A204.1 (cell line): ENCODE results near the gene AEBP2.
"Not testable (repeated sequence)": the region's sequence is repeated elsewhere in the genome, so short reads cannot be mapped to it uniquely, and the experiment has no call there.

Source experiments
- FAIRE-seq: peaks from 2 replicates; lab custom pipeline; 2012; peaks lifted over from hg19 to GRCh38; lab: Jason Lieb, UNC

The AEBP2 gene, protein sequence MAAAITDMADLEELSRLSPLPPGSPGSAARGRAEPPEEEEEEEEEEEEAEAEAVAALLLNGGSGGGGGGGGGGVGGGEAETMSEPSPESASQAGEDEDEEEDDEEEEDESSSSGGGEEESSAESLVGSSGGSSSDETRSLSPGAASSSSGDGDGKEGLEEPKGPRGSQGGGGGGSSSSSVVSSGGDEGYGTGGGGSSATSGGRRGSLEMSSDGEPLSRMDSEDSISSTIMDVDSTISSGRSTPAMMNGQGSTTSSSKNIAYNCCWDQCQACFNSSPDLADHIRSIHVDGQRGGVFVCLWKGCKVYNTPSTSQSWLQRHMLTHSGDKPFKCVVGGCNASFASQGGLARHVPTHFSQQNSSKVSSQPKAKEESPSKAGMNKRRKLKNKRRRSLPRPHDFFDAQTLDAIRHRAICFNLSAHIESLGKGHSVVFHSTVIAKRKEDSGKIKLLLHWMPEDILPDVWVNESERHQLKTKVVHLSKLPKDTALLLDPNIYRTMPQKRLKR

DNA sequence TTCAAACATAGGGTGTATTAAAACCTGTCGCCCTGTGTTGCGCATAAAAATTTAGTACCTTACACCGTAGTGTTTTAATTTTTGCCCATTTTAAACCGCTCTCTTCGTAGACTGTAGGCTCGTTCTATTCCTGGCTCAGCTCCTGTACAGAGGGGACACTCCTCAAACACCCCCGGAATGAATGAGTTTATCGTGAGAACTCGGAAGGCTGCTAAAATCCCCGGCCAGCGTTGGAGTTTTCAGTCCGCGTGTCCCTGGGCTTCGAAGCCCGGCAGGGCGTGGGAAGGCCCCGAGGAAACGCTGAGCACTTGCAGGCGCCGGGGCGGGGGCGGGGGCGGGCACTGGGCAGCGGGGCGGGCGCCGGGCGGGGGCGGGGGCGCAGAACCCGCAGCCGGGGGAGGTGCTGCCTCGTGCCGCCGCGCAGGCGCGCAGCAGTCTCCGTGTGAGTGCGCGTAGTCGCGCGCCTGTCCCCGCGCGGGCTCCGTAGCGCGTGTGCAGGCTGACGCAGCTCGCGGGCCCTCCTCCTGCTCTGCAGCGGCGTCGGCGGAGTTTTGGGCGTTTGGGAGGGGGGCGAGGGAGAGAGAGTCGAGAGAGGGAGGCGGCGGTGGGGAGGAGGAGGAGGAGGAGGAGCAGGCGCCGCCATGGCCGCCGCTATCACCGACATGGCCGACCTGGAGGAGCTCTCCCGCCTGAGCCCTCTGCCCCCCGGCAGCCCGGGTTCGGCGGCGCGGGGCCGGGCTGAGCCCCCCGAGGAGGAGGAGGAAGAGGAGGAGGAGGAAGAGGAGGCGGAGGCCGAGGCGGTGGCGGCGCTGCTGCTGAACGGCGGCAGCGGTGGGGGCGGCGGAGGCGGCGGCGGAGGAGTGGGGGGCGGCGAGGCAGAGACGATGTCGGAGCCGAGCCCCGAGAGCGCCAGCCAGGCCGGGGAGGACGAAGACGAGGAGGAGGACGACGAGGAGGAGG is at the start of gene AEBP2:
AEBP2 (plus strand) TSS at position 434 of the 960 bp plus-strand sequence; CDS start at position 642, 208 bp downstream.
- FAIRE-seq: no peak

DNA sequence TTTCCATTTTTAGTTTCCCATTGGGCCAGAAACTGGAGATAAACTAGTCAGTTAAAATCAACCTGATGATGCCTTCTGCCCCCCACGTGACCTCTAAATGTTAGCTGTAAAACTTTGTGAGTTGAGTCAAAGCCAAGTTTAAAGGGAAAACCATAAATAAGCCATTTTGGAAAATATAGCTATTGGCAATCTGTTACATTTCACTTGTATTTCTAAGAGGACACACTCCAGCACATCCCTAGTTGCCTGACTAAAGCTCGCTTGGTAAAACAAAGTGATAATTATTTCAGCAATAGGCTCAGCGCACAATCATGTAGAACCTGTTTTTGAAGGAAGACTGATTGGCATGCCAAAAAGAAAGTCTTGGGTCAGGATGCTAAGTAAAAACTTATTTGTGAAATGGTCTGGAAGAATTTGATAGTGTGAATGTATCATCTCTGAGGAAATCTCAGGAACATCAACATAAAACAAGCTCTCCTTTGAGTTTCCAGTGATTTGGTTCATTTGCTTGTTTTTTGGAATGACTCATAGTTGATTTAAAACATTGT is 49.2 kb upstream of the AEBP2 start:
- no peak for FAIRE-seq

DNA sequence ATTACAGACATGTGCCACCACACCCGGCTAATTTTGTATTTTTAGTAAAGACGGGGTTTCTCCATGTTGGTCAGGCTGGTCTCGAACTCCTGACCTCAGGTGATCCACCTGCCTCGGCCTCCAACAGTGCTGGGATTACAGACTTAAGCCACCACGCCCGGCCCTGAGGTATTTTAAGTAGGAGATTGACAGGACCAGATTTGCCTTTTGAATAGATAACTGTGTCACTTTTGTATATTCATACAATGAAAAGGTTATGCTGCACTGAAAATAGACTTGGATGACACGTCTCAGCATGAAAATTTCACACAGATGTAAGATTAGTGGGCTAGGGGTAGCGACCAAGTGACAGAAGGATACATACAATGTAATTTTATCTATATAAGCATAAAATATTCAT is 46.6 kb upstream of the AEBP2 start:
- FAIRE-seq: not testable (repeated sequence)

DNA sequence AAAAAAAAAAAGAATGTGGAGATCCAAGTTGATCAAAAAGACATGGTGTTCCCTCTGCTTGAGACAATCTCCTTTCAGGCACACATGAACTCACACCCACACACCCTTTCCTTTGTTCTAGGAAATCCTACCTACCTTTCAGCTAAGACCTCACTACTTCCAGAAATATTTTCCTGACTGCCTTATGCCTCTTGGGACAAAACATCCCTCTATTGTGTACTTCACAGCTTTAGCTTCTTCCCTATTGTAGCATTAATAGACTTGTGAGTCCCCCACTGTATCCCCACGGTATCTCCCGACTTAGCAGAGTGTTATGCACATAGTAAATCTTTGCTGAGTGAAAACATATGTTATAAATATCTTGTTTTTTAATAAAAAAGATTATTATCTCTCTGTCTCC is 44.9 kb upstream of the AEBP2 start:
- FAIRE-seq: no peak

DNA sequence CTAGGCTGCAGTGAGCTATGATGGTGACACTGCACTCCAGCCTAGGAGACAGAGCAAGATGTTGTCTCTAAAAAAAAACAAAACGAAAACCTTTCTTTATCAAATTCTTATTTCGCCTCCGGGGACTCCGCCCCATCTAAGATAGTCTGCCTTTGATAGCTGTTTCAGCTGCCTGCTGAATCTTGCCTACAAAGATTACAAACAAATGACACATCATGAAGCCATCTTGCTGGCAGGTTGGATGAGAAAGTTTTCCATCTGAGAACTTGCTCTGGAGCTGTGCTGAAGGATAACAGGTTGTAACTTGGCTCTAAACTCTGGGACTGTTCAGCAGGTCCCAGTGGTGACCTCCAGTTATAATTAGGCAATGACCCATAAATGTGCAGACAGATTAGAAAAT is 41.8 kb upstream of the AEBP2 start:
- FAIRE-seq: no peak

DNA sequence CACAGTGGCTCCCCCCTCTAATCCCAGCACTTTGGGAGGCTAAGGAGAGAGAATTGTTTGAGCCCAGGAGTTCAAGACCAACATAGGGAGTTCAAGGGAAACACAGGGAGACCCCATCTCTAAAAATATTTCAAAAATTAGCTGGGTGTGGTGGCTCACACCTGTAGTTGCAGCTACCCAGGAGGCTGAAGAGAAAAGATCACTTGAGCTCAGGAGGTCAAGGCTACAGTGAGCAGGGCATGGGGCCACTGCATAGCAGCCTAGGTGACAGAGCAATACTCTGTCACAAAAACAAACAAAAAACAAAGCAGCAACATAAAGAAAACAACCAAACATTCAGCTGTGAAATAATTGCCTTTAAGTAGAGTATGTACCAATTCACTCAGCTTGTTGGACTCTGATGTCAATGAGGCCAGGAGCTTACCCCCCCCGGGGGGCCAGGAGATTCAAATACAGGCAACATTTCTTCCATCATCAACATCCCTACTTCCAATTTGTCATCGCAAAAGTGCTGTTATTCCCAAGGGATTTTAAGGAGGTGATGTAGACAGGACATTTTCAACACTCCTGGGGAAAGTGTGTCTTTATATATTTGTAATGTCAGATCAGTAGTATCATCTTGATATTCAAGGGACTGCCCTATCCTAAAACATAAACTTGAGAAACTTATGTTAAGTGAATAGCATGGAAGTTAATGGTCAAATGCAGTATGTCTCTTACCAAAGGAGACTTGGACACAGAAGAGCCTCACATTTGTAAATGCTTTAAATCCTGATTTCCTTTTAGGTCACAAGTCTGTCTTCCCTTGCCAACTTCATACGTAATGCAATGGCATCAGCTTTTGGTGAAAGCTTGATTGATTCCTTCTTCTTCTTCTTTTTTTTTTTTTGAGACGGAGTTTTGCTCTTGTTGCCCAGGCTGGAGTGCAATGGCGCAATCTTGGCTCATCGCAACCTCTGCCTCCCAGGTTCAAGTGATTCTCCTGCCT is 40.6 kb upstream of the AEBP2 start:
- FAIRE-seq: no peak

DNA sequence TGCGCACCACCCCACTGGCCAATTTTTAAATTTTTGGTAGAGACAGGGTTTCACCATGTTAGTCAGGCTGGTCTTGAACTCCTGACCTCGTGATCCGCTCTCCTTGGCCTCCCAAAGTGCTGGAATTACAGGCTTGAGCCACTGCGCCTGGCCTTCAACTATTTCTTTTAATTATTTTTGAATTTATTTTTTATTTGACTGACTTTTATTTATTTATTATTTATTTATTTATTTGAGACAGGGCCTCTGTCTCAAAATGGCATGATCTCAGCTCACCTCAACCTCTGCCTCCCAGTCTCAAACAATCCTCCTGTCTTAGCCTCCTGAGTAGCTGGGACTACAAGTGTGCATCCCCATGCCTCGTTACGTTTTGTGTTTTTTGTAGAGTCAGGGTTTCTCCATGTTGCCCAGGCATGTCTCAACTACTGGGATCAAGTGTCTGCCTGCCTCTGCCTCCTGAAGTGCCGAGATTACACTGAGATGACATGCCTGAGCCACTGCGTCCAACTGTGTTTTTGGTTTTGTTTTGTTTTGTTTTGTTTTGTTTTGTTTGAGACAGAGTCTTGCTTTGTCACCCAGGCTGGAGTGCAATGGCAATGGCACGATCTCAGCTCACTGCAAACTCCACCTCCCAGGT is 38.5 kb upstream of the AEBP2 start:
- FAIRE-seq: not testable (repeated sequence)

DNA sequence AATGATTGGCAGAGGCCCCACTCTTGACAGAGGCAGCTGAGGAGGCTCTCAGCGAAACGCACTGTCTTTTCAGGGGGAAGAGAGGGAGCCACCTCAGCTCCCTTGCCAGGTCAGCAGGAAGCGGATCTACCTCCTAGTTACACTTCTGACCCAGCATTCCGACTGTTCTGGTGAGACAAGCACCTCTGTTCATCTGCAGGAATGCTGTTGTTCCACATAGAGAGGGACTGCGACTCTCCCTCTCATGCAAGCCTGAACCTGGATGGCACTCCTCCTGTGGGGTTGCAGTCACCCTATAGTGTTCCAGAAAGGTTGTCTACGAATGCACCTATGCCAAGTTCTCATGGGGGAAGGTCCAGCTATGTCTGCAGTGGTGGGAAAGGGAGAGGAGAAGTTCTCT is 37.1 kb upstream of the AEBP2 start:
- no peak for FAIRE-seq

DNA sequence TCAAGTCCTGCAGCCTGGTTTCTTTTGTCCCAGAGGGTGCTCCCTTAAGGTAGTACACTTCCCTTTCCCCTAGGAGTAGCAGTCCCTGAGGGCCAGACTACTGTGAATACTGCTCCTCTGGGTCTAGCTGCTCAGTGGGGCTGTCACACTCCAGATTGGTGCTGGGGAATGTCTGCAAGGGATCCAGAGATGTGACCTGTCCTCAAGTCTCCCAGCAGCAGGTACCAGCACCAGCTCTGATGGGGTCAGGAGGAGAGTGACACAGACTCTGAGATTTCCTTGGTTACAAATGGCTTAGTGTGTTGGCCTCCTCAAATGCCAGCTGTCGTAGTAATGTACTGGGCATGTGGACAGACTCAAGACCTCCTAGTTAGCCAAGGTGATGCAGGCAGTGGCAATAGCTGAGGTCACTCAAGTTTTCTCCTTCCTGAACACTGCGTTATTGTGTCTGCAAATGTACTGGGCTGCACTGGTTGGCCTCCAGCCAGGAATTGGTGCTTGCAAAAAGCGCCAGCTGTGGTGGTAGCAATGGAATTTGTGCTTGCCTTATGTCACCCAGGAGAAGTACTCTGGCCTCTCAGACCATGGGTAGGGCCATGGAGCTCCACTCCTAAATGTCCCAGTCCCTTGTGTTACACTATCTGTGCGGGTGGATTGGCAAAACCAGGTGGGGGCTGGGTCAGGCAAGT is 36.4 kb upstream of the AEBP2 start:
- no peak for FAIRE-seq

DNA sequence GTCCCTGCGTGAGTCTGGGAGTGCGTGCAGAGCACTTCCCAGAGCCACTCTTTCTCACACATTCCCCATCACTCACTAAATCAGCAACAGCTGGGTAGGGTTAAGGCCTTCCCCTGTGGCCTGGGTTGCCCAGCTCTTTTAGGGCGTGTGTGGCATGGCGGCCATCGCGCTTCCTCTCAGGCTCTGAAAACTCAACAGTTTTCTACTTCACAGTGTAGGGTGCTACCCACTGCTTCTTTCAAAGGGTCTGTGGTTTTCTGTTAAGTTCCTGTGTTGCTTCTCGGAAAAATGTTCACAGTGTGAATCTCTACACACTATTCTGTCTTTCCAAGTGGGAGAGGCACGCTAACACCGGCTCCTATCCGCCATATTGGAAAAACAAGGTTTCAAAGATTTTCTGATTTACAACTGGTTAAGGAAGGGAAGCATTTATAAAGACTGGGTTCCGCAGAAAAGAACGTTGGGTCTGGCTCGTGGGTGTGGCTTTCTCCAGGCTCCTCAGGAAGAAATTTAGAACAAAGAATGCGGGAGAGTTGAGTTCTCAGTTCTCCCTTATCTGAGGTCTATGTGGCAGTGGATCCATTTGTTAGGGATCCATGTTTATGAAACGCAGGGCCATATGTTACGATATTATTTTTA is 34.9 kb upstream of the AEBP2 start:
- no peak for FAIRE-seq

DNA sequence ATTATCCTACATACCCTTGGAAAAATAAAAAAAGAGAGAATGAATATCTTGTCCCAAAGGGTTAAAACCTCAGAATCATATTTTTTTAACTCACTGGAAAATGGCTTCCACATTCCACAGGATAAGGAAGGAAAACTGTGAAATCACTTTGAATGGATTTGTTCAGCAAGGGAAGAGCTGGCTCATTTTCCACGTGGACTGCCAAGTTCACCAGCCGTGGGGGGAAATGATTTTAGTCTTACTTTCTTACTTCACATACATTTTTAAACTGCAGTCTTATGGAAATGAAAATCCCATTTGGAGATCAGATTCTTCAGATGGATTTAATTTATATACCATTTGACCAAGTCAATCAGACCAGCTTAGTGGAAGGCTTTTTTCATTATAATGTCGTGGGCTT is 29.9 kb upstream of the AEBP2 start:
- no peak for FAIRE-seq

DNA sequence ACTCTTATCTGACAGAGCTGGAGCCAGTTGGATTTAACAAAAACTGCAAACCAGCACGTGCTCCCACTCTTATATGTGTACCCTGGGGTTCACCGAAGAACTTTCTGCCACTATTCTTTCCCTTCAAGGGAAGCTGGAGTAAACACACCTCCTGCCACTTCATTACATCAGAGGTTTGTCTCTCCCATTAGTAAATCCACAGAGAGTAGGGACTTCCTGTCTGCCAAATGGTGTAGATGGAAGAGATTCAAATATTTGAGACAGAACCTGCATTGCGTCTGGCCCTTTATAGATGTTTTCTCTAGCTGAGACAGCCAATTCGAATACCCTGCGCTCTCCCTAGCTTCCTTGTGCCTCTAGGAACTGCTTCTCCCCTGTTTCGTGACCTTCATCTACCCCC is 29.1 kb upstream of the AEBP2 start:
- FAIRE-seq: no peak

DNA sequence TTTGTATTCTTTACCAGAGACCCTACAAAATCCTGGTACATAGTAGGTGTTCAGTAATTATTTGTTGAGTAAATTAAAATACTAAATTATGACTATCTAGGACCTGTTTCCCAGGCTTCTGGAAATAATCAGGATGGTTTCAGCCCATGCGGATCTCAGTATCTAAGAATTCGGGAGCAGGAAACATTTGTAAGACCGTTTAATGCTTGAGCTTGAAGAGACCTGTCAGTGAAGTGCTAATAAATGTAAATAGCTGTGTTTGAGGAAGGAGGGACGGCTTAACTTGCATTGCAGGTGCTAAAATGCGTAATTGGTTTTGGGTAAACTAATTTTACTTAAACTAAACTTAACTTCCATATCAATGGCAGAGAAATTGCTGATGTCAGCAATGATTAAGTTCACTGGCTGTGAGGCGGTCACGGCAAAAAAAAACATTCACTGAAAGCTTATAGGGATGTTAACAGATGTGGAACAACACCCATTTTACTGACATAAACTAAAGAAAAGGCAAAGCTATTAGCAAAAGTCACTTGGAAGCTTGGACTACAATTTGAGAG is 28.6 kb upstream of the AEBP2 start:
- FAIRE-seq: no peak

DNA sequence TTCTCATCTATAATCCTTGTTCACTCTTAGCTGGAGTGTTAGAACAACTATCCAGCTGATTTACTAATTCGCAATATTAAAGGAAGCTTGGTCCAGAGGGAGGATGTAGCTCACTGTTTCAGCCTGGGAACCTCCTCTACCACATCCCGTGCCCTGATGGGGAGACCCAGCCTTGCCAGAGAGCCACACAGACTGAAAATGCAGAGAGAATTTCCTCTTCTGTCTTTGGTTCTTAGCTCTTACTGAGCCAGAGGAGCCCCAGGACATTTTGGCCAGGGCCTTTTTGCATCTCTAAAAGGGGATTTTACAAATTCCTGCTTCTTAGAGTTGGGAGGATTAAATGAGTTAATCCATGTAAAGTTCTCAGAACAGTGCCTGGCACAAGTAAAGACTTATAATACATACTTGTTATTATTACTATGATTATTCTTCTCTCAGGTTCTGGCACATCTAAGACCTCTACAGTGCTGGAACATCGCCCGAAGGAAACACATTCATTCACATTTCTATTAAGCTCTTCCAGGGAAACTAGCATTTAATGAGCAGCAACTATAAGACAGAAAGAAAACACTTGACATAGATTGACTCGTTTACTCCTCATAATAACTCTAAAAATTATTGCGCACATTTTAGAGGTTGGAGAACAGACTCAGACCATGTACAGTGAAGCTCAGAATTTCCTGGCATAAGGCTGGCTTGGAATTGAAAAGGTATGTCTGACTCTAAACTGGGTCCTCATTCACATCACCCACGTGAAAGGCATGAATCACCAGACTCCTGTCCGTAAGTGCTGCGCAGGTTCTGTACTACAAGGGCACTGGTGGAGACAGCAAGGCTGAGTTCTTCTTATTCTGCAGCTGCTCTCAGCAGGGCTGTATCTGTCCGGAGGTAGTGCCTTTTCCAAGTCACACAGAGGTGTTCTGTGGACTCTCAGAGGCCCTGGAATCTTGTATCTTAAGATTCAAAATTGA is 27.8 kb upstream of the AEBP2 start:
- no peak for FAIRE-seq

DNA sequence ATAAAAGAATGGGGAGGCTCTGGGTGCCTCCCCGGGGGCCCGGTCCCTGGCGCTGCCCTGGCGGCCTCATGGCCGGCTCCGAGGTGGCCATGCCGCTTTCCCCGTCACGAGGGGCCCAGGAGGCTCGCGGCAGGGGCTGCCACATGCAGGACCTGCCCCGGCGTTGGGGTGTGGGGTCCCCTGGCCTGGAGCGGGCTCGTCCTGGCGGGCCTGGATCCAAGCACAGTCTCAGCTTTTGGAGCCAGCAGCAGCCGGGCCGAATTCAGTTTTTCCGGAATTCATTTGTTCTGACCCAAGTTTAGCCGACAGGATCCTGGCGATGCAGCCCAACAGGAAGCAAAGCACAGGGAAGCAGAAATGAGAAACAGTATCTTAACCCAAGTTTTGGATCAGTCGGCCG is 26.4 kb upstream of the AEBP2 start:
- FAIRE-seq: no peak

DNA sequence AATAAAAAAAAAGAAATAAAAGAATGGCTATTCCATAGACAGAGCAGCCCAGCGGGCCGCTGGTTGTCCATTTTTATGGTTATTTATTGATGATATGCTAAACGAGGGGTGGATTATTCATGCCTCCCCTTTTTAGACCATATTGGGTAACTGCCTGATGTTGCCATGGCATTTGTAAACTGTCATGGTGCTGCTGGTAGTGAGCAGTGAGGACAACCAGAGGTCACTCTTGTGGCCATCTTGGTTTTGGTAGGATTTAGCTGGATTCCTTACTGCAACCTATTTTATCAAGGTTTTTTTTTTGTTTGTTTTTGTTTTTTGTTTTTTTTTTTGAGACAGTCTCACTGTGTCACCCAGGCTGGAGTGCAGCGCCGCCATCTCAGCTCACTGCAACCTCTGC is 25.7 kb upstream of the AEBP2 start:
- not testable (repeated sequence) for FAIRE-seq

DNA sequence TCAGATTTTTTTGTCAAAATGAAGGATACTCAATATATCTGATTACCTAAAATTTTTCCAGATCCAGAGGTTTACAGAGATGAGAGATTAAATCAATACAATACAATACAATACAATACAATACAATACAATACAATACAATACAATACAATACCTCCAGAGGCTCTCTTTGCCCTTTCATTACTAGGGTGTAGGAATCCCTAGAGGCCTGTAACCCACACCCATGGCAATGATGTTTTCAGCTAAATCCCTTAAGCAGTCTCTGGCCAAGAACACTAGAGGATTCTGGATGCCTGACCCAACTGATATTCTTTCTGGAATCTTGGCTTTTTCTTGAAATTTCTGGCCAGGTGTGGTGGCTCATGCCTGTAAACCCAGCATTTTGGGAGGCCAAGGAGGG is 23.7 kb upstream of the AEBP2 start:
- FAIRE-seq: no peak

DNA sequence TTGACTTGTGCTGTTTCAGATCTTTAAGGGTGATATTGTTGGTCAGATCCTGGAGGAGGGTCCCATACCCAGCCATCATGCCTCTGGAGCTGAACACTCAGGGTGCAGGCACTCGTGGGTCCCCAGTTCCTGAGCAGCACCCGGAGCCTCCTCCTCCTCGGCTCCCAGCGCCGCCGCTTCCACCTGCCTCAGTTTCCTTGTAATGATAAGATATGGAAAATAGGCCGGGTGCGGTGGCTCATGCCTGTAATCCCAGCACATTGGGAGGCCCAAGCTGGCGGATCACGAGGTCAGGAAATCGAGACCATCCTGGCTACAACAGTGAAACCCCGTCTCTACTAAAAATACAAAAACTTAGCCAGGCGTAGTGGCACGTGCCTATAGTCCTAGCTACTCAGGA is 20.2 kb upstream of the AEBP2 start:
- no peak for FAIRE-seq
